Upper lobe of left lung (tissue), 4 donors: ENCODE data around the gene VDAC1.

Experiments
- EP300 ChIP-seq, 4 donors: sonication (generic); formaldehyde crosslinking; IDR thresholded peaks; one replicate each; pipeline ENCODE4 v1.5.1; 2017; ENCODE audit warnings: antibody characterized with exemption in 4 of 4, control low read depth in 2 of 4
- POLR2A ChIP-seq, 4 donors: fragments of 450-650 bp; IDR thresholded peaks; one replicate each; pipeline ENCODE4 v1.5.1; 2016 to 2017; ENCODE audit warnings: antibody characterized with exemption in 4 of 4, mild to moderate bottlenecking in 2 of 4
- POLR2AphosphoS5 ChIP-seq, 2 donors: sonication (generic); formaldehyde crosslinking; IDR thresholded peaks; one replicate each; pipeline ENCODE4 v1.5.1; 2017; ENCODE audit warnings: antibody characterized with exemption in 2 of 2
- TF ChIP-seq, protein P1 (sequence below), 6 experiments: fragments of 450-650 bp in 4 of 6; fragments of 200-600 bp in 2 of 6; sonication (generic) in 2 of 6; IDR thresholded peaks; one replicate each; pipeline ENCODE4 v1.5.1; 2016 to 2019; ENCODE audit warnings: antibody characterized with exemption in 6 of 6

DNA sequence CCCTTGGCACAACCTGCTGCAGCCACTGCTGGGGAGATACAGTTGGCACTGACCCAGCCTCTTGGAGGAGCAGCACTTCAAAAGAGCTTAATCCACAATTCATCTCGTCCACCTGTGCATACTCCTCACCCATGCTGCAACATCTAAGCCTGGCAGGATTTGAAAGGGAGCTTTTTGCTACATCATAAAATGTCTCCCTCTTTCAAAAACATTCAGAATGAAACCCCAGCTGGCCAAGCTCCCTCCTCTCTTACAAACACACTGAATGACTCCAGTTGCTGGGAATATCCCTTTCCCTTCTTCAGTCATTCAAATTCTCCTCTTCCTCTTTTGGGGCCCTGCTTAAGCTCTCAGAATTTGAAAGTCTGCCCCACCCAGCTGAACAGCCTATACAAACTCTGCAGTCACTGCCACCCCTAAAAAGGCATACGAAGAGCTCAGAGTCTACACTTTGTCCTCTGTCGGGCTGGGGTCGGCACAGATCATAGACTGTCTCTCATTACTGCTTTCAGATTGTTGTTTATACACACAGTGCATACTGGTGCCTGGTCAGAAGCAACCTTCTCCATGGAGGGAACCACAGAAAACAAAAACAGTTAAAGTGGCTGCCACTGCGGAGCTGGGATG is 27.5 kb downstream of the VDAC1 start:
- TF ChIP-seq, protein P1, sequence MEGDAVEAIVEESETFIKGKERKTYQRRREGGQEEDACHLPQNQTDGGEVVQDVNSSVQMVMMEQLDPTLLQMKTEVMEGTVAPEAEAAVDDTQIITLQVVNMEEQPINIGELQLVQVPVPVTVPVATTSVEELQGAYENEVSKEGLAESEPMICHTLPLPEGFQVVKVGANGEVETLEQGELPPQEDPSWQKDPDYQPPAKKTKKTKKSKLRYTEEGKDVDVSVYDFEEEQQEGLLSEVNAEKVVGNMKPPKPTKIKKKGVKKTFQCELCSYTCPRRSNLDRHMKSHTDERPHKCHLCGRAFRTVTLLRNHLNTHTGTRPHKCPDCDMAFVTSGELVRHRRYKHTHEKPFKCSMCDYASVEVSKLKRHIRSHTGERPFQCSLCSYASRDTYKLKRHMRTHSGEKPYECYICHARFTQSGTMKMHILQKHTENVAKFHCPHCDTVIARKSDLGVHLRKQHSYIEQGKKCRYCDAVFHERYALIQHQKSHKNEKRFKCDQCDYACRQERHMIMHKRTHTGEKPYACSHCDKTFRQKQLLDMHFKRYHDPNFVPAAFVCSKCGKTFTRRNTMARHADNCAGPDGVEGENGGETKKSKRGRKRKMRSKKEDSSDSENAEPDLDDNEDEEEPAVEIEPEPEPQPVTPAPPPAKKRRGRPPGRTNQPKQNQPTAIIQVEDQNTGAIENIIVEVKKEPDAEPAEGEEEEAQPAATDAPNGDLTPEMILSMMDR (IDR thresholded peaks at IDR 0.05): no peak
- no peak for TF ChIP-seq EP300 (IDR thresholded peaks at IDR 0.05)
- TF ChIP-seq POLR2A (IDR thresholded peaks at IDR 0.05): no peak
- no peak for TF ChIP-seq POLR2AphosphoS5 (IDR thresholded peaks at IDR 0.05)
